Thyroid gland (tissue), 4 donors: ENCODE results near the gene ABCF2. TPM values are rescaled to one million over a fixed set of nuclear protein-coding genes. Genes with fewer than 3 reads are reported as not detected.

ENCODE experiments used
- DNase-seq, 2 donors: peaks; one replicate each; pipeline ENCODE4 v3.0.0-alpha.2; 2019
- H3K27ac ChIP-seq, 3 donors: fragments of 200-600 bp; sonication (generic); 1 replicate in 2 of 3; 2 replicates in 1 of 3; pipeline ENCODE4 v1.5.1; 2016 to 2019; ENCODE audit warnings: mild to moderate bottlenecking in 1 of 3, moderate library complexity in 1 of 3
- H3K27me3 ChIP-seq: fragments of 200-600 bp; sonication (generic); one replicate; pipeline ENCODE4 v1.5.1; 2019
- H3K36me3 ChIP-seq, 2 donors: fragments of 200-600 bp; sonication (generic); one replicate each; pipeline ENCODE4 v1.5.1; 2016 to 2019
- H3K4me1 ChIP-seq, 2 donors: fragments of 200-600 bp; sonication (generic); one replicate each; pipeline ENCODE4 v1.5.1; 2017 to 2019
- H3K4me3 ChIP-seq, 3 donors: fragments of 200-600 bp; sonication (generic); replicated peaks in 1 of 3; 1 replicate in 2 of 3; 2 replicates in 1 of 3; pipeline ENCODE4 v1.5.1; 2016; ENCODE audit warnings: mild to moderate bottlenecking in 1 of 3
- H3K9me3 ChIP-seq: fragments of 200-600 bp; sonication (generic); one replicate; pipeline ENCODE4 v1.5.1; 2017
- CTCF ChIP-seq, 6 experiments: fragments of 200-600 bp in 3 of 6; fragments of 450-650 bp in 3 of 6; sonication (generic) in 3 of 6; IDR thresholded peaks; one replicate each; pipeline ENCODE4 v1.5.1; 2016 to 2019; ENCODE audit warnings: antibody characterized with exemption in 6 of 6, mild to moderate bottlenecking in 2 of 6, inconsistent platforms in 1 of 6, moderate library complexity in 1 of 6
- POLR2A ChIP-seq, 2 donors: fragments of 450-650 bp; IDR thresholded peaks; one replicate each; pipeline ENCODE4 v1.6.1; 2017; ENCODE audit warnings: antibody characterized with exemption in 2 of 2, mild to moderate bottlenecking in 2 of 2, moderate library complexity in 1 of 2
- WGBS, 2 donors: methylation state at CpG; one replicate each; pipeline ENCODE4 v1.1.5; 2017; 5-methylcytosine and 5-hydroxymethylcytosine counted together
- intact Hi-C: fragments of 100-400 bp; cut with DNase I; formaldehyde crosslinking; loops from one replicate; pipeline ENCODE4 v1.15.1; 2023
- total RNA-seq, 4 donors: library from RNA; depleted of rRNA; stranded (reverse); fragments of >200 nt; gene quantifications; one replicate each; pipeline ENCODE4 v1.2.3, GENCODE V29; 2016

ABCF2 gene
- total RNA-seq, 4 donors from 2014 or later, result 23.8 to 39.4 (median 34.1) TPM

- intact Hi-C loops, result no loop called here
- no peaks in the 10 kb centered on the region for H3K27me3 ChIP-seq
- no peak for DNase-seq
- no peak overlapping the region for H3K4me3 ChIP-seq
- WGBS, 2 donors, result 58 to 78% methylated on average over 30 to 32 of the region's 48 CpGs
- no peaks in the 10 kb centered on the region for H3K9me3 ChIP-seq
- TF ChIP-seq POLR2A (IDR thresholded peaks at IDR 0.05), result no peak
- no peak for TF ChIP-seq CTCF (IDR thresholded peaks at IDR 0.05)
- H3K27ac ChIP-seq, result no peak overlapping the region
- no peaks in the 10 kb centered on the region for H3K36me3 ChIP-seq
- H3K4me1 ChIP-seq, result no peaks in the 10 kb centered on the region
Observed at GRCh38 chr7:151204383-151205032, 22.5 kb downstream of the ABCF2 start.

GRCh38 chr7:151202836-151203235, 24.2 kb downstream of the ABCF2 start:
- peaks cover 0 to 5% of the 10 kb centered on the region in 2 donors for H3K4me1 ChIP-seq
- H3K4me3 ChIP-seq, result no peak overlapping the region
- no peaks in the 10 kb centered on the region for H3K9me3 ChIP-seq
- no peaks in the 10 kb centered on the region for H3K27me3 ChIP-seq
- H3K27ac ChIP-seq, result no peak overlapping the region
- H3K36me3 ChIP-seq, result no peaks in the 10 kb centered on the region
- no peak for TF ChIP-seq CTCF (IDR thresholded peaks at IDR 0.05)
- TF ChIP-seq POLR2A (IDR thresholded peaks at IDR 0.05), result no peak
- 96% methylated on average over 9 of the region's 9 CpGs for WGBS, 2 donors
- intact Hi-C loops, result no loop called here
- DNase-seq, result no peak

- no peak for TF ChIP-seq CTCF (IDR thresholded peaks at IDR 0.05)
- TF ChIP-seq POLR2A (IDR thresholded peaks at IDR 0.05), result no peak
- Histone ChIP-seq H3K4me1 (peaks cover 0 to 5% of the 10 kb centered on the region in 2 donors), H3K27ac (no peak overlapping the region), H3K36me3 (no peaks in the 10 kb centered on the region), H3K4me3 (no peak overlapping the region), H3K9me3 (no peaks in the 10 kb centered on the region), H3K27me3 (no peaks in the 10 kb centered on the region)
- 84 to 88% methylated on average over 4 of the region's 4 CpGs for WGBS, 2 donors
- intact Hi-C loops, result no loop called here
- no peak for DNase-seq
Observed at GRCh38 chr7:151201751-151202150, 25.3 kb downstream of the ABCF2 start.

GRCh38 chr7:151201344-151201743, 25.7 kb downstream of the ABCF2 start:
- no peaks in the 10 kb centered on the region for H3K27me3 ChIP-seq
- no peaks in the 10 kb centered on the region for H3K9me3 ChIP-seq
- H3K36me3 ChIP-seq, result no peaks in the 10 kb centered on the region
- no peak overlapping the region for H3K4me3 ChIP-seq
- 89 to 96% methylated on average over 3 of the region's 3 CpGs for WGBS, 2 donors
- no peak for DNase-seq
- TF ChIP-seq POLR2A (IDR thresholded peaks at IDR 0.05) (no peak), CTCF (IDR thresholded peaks at IDR 0.05) (no peak)
- no peak overlapping the region for H3K27ac ChIP-seq
- H3K4me1 ChIP-seq, result peaks cover 0 to 5% of the 10 kb centered on the region in 2 donors
- intact Hi-C loops, result no loop called here

GRCh38 chr7:151198945-151199848, 27.8 kb downstream of the ABCF2 start:
- Histone ChIP-seq H3K36me3 (no peaks in the 10 kb centered on the region), H3K27ac (no peak overlapping the region), H3K4me1 (peaks cover 0 to 5% of the 10 kb centered on the region in 2 donors), H3K4me3 (no peak overlapping the region), H3K9me3 (no peaks in the 10 kb centered on the region), H3K27me3 (no peaks in the 10 kb centered on the region)
- intact Hi-C loops, result no loop called here
- no peak for TF ChIP-seq POLR2A (IDR thresholded peaks at IDR 0.05)
- TF ChIP-seq CTCF (IDR thresholded peaks at IDR 0.05), result no peak
- 42 to 47% methylated on average over 26 to 30 of the region's 30 CpGs for WGBS, 2 donors
- DNase-seq, result no peak
